NCI-H82 treated with DMSO at 0.1 percent for 48 hours (cell line): ENCODE results near the gene ACTR8.

Experiments
- DNase-seq: peaks from one replicate; lab custom pipeline; 2025; ENCODE audit not compliant: unreplicated experiment; lab: John Stamatoyannopoulos, UW

The ACTR8 gene

DNA sequence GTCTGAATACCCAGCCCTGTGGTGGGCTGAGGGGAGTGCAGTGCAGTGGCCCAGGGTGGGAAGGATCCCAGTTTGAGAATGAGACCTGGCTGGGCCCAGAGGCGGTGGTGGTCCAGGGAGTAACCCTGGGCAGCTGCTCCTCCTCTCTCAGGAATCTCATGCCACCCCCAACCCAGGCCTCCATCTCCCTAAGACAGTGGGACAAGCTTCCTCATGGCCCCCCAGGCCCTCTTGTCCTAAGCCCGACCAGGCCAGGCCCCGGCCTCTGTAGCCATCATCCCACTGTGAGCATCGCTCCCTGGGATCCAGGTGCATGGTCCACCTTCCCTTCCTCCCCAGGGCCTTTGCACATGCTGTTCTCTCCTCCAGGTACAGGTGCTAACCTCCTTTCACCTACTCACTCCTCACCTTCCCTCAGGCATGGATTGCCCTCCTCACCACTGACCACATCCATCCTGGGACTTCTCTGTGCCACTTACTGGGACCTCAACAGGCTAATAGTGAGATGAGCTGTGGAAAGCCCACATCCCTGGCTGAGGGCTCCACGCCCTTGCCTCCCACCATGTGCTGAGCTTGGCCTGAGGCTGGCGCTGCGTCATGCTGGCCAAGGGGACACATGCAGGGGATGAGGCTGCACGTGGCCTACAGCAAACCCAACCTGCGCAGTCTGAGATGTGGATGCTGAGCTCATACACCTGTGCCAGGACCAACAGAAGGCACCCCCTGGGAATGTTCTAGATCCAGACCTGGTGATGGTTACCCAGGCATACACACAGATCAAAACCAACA, 45.7 kb downstream of the ACTR8 start:
- DNase-seq = no peak

DNA sequence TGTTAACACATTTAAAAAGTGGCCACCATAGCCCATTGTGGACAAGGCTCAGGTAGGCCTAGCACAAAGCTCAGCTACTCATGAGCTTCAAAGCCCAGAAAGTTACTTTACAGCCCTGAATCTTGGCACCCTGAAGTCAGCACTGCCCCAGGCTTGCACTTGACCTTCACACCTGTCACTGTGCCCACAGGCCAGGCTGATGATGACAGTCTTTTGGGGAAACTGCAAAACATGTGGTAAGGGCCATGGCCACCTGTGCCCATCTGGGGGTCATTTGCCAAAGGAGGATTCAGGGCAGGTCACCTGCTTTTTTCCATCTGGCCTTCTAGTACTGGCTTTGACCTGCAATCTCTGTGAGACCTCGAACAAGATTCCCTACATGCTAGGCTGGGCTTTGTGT, 46.7 kb downstream of the ACTR8 start:
- DNase-seq = no peak

DNA sequence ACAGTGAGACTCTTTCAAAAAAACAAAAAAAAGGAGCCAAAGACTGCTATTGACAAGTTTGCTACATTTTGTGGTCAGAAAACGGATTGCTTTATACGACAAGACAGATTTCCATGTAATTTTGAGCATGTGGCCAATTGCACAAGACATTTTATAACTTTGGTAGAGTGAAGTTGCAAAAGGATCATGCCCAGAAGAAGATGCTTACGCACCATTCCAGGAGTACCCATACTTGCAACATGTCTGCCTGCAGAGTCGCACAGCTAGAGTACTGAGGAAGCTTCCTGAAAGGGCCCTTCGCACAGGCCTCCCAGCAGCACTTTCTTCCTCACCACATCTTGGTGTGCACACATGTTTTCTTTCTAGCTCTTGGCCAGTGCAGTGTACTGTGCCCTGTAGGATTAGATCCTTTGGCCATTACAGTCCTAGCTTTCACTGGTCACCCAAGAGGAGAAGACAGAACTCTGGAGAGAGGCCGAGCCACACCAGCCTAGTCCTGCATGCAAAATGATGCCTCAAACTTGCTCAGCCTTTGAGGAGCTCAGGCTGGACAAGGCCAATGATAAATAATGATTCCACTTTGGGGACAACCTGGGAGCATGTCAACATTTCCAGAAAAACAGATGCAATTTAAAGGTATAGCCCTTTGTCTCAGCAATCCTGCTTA, 47.4 kb downstream of the ACTR8 start:
- DNase-seq = no peak

DNA sequence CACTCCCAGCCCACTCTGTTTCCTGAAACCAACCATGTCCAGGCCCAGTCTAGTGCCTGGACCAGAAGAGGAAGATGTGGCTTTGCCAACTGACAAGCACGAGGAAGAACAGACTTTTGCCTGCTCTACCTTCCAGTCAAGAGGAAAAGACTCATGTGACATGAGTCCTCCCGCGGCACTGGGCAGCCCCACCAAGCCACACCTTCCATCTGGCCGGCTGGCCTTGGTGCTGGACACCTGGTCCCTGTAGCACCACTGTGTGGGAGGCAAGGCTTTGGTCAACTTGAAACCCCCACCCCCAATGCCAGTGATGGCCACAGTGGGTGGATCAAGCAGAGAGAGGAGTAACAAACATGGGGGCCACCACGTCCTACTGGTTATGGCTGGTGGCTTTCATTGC, 48.3 kb downstream of the ACTR8 start:
- no peak for DNase-seq

DNA sequence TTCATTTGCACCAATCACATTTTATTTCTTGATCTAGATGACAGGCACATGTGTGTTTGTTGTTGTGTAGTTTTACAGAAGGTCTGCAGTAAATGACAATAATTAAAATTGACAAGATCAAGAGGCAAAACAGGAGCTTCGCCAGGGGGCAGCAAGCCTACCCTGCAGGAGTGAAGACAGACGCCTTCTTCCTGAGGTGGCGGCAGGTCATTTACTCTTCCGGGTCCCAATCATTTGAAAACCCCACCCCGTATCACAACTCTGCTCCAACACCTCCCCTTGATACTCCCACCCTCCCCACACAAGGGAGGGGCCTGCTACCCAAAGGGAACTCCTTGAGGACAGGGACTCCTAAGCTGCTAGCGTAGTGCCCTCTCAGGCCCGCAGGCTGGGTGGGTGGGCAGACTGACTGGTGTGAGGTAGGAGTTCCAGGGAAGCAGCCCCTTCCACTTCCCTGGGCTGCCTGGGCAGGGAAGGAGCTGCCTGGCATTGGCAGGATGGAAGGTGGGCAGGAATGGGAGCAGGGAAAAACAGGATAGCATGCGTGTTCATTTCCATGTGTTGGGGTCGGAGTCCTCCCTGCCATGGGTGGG, 48.8 kb downstream of the ACTR8 start:
- no peak for DNase-seq

DNA sequence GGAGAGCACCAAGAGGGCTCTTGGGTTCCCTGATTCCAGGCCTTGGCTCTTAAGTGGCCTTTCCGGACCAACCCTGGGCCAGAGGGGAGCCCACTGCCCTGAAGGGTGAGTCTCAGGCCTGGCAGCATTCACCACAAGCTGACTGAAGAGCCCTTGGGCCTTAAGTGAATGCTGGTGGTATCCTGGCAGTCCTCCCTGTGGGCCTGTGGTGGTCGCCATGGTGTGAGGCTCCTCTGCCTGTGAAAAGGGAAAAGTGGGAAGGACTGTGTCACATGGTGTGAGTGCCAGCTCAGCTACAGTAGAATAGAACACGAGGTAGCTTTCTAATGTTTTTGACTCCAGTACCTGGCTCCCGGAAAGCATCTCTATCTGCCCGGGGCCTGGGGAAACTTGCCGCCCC, 51.0 kb downstream of the ACTR8 start:
- no peak for DNase-seq

DNA sequence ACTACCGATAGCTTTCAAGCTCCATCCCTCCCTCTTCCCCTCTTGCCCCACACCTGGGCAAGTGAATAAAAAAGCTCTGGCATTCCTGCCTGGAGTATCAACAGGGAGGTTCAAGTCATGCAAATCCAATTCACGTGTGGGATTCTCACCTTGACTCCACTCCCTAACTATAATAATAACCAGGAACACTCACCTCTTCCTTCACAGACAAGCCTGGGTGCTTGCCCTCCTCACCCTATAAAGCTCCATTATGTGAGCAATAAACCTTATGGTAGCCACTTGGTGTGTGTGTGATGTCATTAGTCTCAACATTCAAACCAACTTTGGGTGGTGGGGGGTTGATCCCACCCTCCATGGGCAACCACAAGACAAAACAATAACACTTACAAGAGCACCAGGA, 52.3 kb downstream of the ACTR8 start:
- no peak for DNase-seq

DNA sequence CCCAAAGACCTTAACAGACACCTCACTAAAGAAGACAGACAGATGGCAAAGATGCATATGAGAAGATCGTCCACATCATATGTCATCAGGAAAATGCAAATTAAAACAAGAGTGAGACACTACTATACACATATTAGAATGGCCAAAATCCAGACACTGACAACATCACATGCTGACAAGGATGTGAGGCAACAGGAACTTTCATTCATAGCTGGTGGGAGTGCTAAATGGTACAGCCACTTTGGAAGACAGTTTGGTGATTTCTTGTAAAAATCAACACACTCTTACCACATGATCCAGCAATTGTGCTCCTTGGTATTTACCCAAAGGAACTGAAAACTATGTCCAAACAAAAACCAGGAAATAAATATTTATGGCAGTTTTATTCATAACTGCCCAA, 53.4 kb downstream of the ACTR8 start:
- no peak for DNase-seq

DNA sequence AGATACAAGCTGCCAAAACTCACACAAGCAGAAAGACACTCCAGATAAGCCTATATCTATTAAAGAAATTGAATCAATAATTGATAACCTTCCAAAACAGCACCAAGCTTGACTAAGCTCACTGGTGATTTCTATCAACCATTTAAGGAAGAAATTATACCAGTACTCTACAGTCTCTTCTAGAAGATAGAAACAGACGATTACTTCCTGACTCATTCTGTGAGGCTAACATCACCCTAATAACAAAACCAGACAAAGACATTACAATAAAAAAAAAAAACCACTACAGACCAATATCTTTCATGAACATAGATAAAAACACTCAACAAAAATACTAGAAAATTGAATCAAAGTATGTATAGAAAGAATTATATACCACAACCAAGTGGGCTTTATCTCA, 55.9 kb downstream of the ACTR8 start:
- DNase-seq = no peak

DNA sequence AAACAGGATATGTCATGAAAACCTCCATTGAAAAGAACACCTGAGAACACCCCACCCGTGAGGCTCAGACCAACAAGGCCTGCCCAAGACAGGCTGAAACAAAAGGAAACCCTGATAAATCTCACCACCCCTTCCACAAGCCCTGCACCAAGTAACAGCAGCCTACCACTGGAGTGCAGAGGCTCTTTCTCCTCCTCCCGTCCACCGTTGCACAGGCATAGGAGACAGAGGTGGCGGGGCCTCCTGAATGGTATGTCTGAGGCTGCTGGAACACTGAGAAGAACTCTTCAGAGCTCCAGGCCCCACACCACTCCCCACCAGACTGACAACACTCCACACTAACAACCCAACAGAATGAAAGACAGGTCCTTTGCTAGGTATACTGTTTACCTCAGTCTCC, 57.2 kb downstream of the ACTR8 start:
- no peak for DNase-seq

DNA sequence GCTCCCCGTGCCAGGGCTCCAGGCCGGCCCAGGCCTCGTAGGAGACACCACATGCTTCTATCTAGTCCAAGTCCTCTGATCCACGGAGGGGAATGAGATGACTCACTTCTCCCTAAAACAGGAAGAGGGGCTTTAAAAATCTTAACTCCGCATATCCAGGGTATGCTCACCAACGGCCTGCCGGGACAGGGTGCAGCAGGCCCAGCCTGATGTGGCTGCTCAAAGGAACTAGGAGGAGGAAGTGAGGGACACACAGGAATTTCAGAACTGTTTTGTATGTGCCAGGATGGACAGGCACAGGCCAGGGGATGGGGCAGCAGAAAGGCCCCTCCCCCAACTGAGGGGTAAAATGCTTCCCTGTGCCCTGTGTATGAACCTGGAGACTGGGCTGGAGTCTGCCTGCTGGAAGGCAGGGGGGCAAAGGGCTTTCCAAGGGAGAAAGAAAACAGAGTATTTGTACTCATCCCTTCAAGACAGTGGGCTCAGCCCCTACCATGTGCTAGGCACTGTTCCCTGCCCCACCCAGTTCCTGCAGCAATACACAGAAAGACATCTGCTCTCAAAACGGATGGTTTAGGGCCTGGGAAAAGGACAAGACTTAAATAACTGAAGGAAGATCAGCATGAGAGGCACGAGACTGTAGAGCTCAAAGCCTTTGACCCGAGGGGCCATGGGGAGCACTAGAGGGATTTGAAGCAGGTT, 57.8 kb downstream of the ACTR8 start:
- no peak for DNase-seq

DNA sequence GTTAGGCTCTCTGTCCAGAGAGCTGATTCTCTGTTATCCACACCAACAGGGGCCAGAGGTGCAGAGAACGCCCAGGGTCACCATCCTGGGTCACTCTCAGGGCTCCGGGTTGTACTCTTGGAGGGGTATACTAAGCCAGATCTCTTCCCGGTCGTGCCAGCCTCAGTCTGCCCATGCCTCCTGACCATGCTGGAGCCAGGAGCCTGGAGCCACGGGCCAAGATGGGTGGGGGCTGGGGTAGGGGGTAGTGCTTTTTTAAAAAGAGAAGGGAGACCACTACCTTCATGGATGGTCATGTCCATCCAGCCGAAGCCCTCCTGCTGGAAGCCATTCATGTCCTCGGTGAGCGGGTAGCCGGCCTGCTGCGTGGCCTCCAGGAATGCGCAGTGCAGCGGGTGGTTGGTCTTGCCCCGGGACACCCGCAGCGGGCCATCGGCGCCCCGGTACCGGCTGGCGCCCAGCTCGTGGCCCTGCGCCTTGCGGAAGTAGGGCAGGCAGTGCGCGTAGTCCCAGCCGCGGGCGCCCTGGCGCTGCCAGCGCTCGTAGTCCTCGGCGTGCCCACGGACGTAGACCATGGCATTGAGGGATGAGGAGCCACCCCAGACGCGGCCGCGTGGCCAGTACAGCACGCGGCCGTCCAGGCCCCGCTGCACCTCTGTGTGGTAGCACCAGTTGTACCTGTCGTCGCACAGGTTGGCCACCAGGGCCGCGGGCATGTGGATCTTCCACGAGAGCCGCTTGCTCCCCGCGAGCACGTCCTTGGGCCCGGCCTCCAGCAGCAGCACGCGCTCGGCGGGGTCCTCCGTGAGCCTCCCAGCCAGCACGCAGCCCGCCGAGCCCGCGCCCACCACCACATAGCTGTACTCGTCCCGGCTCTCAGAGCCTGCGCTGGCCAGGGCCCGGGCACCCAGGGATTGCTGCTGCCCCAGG, 58.7 kb downstream of the ACTR8 start:
- DNase-seq = no peak

DNA sequence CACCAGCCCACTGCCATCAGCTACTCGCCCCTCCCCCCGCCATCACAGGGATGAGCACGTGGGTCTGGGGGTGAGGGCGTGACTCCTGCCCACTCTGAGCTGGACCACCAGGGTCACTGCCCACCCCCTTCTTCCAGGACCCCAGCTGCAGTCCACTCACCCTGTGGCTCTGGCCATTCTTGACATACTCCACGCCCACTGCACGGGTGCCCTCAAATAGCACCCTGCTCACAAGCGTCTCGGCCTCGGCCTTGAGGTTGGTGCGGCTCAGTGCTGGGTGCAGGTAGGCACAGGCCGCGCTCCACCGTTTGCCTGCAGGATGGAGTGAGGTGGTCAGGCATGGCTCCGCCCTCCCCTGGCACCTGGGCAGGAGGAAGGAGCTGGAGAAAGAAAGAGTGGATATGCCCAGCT, 59.6 kb downstream of the ACTR8 start:
- no peak for DNase-seq

DNA sequence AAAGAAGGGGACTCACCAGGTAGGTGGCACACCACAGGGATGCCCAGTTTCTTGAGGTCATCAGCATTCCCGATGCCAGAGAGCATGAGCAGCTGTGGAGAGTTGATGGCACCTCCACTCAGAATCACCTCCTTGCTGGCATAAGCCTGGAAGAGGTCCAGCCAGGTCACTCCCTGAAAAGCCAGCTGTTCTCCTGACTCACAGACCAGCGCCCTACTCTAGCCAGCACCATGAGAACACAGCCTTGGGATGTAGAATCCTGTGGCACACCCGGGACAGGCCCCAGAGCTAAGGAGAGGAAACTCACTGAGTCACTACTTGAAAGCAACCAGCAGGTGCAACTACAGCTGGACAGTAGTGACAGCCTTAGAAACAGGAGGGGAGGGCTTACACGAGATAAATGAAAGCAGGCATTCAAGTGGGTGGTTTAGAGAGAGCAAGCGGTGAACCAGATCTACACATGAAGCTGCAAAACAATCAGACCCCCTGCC, 60.3 kb downstream of the ACTR8 start:
- DNase-seq = no peak

DNA sequence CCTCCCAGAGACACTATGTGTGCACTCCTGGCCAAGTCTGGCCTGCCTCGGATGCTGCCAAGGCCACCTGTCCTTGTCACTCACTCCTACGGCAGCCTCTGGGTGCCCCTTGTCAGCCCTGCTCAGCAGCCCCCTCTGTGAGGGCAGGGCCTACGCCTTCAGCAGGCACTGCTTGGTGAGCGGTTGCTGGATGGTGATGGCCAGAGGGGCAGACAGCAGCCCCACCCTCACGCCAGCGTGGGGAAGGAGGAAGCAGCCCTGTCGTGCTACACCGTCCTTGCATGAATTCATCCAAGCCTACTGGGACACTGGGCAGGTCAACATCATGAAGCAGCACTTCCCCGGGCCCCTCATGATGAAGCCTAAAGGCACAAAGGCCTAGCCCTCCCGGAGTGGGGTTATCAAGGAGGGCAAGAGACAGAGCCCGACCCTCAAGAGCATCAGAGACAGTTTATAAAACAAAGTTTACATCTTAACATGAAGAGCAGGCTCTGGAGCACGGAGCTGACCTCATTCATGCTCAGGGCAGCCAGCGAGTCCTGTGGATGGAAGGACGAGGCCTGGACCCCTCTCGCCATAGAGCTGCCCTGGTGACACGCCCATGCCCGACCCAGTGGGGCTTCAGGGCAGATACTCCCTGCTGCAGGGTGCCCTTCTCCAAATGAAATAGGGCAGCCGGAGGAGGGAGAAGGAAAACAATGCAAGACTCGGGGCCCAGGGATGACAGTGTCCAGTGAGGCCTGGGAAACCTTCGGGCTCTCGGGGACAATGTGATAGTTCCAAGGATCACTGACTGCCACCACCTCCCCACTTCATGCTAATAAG, 61.0 kb downstream of the ACTR8 start:
- no peak for DNase-seq

DNA sequence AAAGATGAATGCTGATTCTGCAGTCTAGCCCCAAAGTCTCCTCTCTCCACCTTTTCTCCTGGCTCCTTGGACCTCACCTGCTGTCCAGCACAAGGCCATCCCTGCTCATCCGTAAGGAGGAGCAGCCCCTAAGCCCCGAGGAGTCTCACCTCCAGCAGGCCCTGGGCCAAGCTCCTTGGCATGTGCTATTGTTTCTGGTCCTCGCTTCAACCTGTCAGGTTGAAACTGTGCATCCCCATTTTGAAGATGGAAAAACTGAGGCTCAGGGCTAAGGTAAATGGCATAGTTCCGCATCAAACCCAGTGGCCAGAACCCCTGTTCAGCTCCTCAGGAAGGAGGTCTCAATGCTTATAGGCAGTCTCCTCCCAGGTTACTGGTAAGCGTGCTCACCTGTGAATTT, 61.9 kb downstream of the ACTR8 start:
- DNase-seq = no peak

DNA sequence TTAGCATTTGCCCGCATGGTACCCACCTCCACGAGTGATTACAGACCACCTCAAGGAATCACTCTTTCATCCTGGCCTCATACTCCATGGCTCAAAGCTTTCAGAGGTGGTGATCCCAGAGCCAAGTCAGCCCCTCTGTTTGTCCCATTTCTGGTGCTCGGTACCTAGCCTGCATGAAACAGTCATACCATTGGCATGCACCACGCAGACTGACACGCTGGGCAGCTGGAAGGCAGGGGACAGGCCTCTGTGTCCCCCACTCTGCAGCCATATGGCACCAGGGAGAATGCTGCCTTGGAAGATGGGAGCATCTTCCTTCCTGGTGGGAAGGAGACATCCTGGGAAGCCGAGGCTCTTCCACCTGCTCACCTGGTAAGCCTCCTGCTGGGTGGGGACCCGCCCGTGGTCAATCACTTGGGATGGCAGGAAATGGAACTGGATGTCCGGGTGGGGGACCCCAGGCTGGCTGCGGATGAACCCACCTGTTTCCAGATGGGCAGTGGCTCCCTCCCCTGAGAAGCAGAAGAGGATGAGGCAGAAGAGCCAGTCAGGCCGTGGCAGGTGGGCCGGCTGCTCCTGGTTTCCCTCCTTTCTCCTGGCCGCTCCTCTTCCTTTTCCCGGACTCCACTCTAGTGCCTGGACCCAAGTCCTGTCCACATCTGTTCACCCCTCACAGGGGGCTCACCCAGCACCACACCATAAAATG, 62.6 kb downstream of the ACTR8 start:
- DNase-seq = no peak

DNA sequence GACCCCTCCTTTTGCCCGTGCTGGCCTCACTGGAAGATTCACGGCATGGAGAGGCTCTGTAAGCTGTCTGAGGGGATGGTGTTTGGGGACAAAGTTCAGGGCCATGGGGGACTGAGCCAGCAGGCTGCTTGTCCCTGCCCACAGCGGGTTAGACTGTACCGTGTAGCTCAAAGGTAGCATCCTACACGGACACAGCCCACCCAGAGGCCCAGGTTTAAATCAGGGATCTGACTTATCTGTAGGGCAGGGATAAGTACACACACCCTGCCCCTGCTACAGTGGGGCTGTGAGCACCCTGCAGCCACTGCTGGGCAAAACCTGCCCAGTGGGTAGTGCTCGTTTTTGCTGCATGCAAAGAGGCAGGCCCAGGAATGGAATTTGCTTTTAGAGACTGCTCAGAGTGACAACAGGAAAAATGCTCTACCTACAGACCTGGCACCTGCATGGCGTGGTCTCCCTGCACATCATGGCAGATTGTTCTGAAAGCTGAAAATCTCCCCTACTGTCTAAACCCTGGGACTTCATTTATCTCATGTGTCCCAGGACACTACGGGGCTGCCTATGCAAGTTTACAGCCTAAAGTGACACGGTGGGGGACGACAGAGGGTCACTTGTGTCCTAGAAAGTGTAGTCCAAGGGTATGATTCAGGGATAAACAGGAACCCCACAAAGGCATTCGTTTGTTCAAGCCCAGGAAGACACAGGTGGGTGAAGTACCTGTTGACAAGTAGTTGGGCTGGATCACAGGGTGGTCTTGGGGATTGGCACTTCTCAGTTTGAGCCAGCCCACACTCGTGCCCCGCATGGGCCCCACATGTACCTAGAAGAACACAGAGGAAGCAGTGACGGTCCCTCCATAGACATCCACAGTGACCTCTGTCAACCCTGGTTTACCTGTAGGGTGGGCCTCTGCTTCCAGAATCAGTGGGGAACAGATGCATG, 63.5 kb downstream of the ACTR8 start:
- DNase-seq = no peak
